NOMO-1 treated with DMSO at 0.1 percent for 48 hours (cell line): ENCODE data around the gene HTRA2.
"Not testable (repeated sequence)": the region's sequence is repeated elsewhere in the genome, so short reads cannot be mapped to it uniquely, and the experiment has no call there.

ENCODE experiments used
- DNase-seq: peaks from one replicate; lab custom pipeline; 2025; ENCODE audit not compliant: unreplicated experiment; lab: John Stamatoyannopoulos, UW

The HTRA2 gene

DNA sequence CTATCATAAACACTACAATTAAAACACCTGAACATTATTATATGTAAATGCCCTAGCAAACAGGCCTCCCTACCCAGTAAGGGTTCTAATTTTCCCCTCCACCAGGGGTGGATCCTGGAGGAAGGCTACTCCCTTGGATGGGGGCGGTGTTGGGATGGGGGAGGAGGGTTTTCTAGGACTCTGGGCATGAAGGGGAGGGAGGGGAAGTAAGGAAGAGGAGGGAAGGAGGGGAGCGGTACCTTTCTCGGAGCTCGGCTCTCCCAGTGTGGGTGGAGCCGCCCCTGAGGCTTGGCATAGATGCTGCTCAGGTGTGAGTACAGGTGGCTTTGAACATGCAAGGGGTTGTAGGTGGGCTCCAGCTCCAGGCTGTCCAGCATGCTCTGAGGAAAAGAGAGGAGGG, 30.2 kb downstream of the HTRA2 start:
- DNase-seq: no peak

DNA sequence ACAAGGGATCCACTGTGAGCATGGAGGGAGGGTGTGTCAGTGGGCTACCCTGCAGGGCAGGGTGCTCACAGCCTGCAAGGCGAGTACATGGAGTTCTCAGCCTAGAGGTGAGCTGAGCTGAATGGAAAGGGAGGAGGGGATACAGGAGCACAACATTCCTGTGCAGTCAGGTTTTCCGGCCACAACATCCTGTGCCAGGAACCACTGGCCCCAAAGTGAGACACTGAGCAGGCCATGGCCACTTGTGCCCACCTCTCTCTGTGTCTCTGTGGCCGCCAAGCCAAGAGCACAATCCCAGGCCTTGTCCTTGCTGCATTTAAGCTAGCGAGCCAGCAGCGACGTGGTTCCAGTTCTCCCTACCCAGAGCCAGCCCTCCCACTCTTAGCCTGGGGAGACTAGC, 30.9 kb downstream of the HTRA2 start:
- no peak for DNase-seq

DNA sequence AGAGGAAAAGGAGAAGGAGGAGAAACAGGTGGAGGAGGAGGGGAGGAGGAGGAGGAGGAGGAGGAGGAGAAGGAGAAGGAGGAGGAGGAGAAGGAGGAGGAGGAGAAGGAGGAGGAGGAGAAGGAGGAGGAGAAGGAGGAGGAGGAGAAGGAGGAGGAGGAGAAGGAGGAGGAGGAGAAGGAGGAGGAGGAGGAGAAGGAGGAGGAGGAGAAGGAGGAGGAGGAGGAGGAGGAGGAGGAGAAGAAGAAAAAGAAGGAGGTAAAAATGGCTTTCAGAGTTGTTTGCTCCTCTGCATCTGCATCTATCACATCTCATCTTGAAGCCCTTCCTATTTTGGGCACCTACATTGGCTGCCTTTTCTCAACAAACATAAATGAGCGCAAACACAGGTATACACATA, 31.3 kb downstream of the HTRA2 start:
- DNase-seq: not testable (repeated sequence)

DNA sequence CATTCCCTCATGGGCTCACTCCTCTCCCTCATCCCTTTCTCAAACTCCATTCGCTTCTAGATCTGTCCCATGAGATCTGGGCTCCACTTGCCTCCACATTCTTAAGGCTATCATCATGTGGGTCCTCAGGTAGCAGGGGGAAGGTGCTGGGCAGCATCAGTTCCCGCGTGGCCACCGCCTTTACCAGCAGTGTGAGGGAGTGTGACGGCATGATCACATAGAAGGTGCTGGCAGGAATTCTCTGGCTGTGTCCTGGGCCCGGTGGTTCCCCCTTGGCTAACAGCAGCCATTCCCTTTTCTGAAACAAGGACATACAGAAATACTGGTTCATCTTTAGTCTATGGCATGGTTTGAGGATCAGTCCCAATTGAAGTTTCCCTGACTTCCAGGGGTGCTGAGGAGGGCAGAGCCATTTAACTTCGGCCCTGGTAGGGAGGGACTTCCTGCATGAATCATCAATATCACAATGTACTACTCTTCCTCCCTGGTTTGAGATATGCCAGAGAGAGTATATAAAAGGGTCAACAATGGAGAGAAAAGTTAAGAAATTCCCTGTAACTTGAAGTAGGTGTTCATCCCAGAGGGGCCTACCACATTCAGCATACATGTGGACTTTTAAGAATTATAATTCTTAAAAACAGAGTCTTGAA, 32.5 kb downstream of the HTRA2 start:
- no peak for DNase-seq

DNA sequence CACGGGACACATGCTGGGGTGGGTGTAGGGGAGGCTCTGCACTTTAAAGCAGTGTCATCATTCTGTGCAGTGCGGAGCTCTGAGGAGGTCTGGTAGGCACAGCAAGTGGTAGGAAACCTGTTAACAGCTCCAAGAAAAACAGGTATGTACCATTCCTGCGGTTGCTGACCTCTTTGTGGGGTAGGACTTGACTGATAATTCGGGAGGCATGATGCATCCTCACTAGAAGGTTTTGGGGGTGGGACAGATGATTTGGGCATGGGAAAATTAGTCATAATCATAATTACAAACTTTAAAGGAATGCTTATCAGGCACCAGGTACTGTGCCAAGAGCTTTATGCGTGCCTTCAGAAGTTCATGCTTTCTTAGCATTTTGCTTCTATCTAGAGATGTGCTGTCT, 34.5 kb downstream of the HTRA2 start:
- DNase-seq: no peak

DNA sequence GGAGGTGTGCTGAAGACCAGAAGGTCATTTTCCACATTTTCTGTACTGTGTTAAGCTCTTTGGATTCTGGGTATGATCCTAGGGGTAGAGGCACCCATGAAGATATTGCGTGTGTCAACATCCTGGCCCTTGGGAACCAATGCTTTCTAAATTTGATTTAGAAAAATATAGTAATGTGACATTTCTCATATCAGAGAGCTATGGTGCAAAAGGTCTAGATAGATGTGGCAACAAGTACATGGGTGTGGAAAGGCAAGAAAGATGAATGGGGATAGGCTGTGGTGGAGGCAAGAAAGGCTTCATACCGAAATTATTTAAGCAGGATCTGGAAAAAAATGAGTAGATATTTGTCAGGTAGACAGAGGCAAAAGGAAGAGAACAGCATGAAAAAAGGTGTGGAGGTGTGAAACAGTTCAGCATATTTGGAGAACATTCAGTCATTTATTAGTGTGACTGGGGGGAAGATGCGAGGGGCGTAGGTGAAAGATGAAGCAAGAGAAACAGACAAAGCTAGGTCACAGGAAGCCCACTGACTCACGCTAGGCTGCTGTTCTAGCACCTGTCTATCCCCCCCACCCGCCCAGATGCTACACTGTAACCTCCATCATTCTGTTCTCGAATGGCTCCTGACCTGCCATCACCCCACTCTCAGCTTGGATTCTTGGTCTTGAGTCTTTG, 36.5 kb downstream of the HTRA2 start:
- DNase-seq: no peak

DNA sequence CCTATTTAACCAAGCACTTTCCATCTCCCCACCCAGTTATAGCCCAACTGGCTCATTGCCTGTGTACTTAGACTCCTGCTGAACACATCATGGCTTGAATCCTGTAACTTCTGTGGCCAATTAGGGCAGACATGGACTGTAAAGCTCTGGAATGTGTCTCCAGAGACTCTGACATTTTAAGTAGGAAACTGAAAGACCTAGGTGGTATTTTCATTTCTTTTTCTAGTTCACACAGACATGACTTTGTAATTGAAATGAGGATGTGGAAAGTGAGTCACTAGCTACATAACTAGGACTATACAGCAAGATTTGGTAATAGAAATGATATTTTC, 37.0 kb downstream of the HTRA2 start:
- DNase-seq: peak; percentile 36

DNA sequence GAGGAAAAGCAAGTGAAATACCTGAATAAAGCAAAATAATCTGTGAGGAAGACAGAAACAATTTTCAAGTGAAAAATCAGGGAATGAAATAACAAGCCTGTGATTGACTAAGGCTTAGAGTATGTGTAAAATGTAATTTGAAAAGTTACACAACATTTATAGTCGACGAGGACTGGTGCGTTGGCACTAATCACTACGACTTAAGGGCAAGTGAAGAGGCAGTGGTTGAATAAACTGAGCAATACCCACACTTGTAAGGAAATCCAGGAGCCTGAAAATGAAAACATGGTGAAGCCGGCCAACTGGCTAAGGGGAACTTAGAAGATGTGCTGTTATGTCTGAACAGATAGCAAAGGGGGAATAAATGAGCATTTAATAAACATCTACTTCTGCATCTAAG, 38.1 kb downstream of the HTRA2 start:
- no peak for DNase-seq

DNA sequence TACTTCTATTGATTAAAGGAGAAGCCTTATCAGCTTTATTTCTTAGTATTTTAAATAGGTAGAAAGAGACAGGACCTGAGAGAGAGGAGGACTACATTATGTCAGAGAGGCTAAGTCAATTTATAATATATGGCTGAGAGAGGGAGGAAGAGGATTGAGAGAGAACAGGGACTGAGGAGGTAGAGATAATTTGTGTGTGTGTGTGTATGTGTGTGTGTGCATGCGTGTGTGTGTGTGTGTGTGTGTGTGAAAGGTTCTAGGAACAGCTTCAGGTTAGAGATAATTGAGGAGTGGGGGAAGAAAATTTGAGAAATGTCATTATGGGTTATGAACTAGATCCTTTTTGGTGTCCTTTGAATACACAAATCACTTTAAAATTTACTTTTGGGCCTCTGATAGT, 40.0 kb downstream of the HTRA2 start:
- DNase-seq: no peak

DNA sequence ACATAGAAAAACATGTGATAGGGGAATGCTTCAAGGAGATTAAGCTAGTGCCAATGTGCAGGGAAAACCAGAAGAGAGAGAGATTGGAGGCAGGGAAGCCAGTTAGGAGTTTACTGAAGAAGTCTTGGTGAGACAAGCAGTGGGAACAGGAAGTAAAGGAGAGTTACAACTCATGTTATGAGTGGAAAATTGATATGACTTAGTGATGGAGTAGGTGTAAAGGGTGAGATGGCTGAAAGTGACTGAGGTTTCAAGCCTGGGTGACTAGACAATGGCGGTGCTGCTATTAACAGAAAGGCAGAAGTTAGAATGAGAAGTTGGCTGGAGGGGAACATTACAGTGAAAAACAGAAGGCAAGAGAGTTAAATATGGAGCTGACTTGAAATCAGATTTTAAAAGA, 41.3 kb downstream of the HTRA2 start:
- peak; percentile 37 for DNase-seq

DNA sequence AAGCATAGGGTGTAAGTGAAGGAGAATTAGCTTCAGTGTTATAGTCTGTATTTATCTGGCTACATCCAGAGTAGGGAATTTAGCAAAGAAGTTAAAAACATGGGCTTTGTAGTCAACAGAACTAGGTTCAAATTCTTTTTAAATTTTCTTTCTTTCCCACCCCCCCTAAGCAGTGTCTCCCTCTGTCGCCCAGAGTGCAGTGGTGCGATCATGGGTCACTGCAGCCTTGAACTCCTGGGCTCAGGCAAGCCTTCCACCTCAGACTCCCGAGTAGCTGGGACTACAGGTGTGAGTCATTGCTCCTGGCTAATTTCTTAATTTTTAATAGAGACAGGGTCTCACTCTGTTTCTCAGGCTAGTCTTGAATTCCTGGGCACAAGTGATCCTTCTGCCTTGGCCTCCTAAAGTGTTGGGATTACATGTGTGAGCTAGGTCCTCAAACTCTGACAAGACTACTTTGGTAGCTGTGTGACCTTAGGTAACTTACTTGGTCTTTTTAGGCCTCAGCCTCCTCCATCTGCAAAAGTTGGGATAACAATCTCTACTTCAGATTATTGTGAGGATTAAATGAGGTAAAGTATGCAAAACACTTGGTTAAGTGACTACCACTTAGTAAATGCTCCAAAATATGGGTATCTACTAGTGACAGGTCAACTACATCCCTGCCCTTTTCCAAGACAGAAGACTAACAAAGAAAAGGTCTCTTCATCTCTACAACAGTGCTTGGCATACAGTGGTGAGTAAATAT, 42.6 kb downstream of the HTRA2 start:
- DNase-seq: no peak

DNA sequence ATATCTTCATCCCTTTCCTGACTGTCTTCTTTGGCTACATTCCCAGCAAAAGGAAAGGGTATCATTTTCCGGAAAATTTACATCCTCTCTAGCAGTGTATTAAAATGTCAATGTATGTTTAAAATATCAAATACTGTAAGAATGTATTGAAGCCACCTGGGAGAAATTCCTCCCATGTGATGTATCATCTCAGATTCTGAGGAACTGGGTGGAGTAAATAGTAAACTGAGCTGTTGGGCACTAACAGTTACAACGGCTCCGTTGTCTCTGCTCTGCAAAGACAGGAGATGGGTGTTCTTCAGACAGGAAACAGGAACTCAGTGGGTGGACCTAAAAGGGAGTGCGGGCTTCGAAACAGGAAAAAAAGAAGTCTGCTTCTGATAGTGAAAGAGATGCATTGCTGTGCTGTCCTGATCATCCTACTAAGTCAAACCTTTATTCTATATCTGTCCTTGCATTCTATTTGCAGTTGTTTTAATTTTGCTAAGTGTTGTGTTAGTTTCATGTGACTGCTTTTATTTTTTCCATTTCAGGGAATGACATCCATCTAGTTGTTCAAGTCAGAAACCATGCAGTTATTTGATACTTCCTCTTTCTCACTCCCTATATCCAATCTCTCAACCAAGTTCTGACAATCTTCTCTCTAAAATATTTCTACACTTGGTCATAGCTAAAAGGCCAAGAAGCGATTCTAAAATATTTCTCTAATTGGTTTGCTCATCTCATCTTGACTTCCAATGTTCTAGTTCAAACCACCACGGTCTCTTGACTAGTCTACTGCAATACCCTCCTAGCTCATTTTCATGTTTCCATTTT, 44.2 kb downstream of the HTRA2 start:
- peak; percentile 90 for DNase-seq

DNA sequence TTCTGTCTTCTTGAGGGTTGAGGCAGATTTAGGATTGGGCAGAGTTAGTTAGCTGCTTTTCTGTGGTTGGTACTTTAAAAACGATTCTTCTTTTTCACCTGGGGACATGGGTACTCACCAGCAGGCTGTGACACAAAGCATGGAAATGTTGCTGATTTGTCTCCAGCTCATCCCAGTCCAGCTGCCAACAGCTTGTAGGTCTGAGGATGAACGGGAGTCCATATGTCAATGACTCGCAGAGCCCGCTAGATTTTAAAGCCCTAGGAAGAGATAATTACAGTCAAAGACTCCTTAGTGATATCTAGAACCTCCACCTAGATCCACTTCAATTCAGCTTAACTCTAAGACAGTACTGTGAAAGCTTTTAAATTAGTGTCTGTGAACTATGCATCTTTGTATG, 45.6 kb downstream of the HTRA2 start:
- no peak for DNase-seq

DNA sequence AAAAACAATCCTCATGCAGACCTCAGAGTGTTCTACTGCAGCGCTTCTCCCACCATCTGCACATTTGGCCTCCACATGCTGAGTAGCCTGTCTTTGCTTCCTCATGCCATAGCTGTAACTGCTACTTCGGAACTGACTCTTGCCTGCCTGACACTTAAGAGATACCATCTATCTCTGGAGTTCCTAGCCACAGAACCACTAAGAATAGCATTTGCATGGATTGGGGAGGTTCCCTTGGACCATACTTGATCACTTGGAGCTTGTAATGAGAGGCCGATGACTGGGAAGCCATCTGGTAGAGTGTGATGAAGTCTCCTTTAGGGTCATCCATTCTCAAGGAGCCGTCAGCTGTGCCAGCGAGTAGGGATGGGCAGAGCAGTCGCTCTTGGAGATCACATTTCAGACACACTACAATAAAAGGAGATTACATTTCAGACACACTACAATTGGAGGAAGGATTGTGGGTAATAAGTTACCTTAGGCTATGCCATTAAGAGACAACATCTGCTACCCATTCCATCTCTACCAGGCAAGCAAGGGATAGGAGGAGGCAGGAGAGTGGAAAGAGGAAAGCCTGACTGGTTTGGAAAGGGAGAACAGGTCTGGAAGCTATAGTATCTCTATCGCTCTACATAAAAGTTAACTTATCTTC, 46.6 kb downstream of the HTRA2 start:
- DNase-seq: no peak

DNA sequence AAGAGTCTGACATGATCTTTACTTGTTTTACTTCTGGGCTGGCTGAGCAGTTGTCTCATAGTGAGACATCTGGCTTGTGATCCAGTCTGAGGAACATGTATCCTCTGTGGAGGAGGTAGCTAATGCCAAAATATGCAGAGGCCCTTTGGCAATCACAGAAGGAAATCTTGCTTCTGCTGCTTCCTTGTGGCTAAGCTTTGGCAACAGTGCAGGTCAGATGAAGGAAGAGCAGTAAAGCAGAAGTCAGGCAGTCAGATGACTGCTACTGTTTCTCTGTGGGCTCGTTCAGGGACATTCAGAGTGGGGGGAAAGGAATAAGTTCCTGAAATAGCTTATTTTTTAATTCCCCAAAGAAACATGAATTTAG, 47.1 kb downstream of the HTRA2 start:
- peak; percentile 91 for DNase-seq

DNA sequence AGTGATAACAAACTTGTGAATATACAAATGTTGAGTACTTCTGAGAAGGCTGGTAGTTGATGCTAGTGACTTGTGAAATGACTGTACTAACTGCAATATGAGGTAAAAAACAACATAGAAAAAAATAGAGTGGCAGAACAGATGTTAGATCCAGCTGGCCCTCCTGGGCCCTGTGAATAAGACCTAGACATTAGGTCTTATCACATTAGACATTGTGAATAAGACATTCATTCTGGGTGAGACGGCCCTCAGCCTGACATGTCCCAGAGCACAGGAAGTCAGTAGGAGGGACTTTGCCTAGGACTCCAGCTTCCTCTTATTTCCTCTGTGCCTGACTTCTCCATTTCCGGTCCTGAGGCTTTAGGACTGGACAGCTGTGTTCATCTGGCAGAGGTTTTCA, 47.7 kb downstream of the HTRA2 start:
- DNase-seq: peak; percentile 57

DNA sequence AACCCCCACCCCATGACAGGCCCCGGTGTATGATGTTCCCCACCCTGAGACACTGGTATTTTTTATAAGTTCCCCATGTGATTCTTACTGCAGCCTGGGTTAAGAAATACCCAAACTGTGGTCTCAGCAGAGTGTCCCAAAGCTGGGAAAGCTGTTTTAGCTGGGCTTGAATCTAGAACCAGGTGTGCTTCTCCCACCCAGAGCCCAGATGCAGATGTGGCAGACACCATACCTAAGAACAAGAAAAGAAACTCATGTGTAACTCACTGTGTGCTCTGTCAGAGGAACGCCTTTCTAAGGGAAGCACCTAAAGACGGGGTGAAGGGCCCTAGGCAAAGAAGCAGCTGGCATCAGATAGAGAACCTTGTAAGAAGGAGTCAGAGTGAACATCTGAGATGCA, 48.7 kb downstream of the HTRA2 start:
- no peak for DNase-seq

DNA sequence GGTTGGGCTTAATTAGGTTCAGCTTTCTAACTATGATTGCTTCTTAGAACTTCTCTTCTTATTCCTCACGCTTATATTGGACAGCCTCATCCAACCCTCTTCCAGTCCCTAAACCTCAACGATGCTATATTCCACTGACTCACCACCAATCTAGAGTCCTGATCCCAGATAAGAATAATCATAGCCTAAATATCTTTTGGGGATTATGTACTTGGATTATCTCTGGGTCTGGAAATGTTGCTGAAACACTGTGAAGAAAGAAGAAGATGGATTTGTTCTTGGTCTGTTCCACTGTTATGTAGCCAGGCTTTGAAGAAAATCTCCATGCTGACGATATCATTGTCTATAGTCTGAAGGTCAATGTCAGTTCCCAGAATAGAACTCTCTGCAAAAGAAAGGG, 51.7 kb downstream of the HTRA2 start:
- DNase-seq: no peak

DNA sequence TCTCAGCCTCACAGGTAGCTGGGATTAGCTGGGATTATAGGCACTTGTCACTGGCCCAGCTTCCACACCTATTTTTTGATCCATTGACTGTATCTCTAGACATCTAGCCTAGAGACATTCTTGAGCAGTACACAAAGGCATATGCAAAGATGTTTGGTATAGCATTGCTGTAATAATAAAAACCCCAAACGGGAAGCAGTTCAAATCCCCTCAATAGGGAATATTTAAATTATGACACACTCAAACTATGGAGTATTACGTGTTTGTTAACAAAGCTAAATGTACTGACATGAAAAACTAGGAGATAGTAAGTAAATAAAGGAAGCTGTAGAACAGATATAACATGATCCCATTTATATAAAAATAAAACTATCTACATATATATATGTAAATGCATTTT, 52.5 kb downstream of the HTRA2 start:
- DNase-seq: no peak
